Stimulated activated CD8-positive, alpha-beta memory T cell treated with anti-CD3 and anti-CD28 coated beads, Interleukin-15, amount 100 ng/mL, for 1 hour (primary cell): ENCODE data around the gene RESP18.
"Not testable (repeated sequence)": the region's sequence is repeated elsewhere in the genome, so short reads cannot be mapped to it uniquely, and the experiment has no call there.

Source experiments
- DNase-seq: peaks from one replicate; pipeline ENCODE4 v3.0.0-alpha.2; 2020; ENCODE audit warnings: low read depth

RESP18 gene

GRCh38 chr2:219291910-219292490 lies 40.5 kb downstream of the RESP18 start:
- no peak for DNase-seq

DNA sequence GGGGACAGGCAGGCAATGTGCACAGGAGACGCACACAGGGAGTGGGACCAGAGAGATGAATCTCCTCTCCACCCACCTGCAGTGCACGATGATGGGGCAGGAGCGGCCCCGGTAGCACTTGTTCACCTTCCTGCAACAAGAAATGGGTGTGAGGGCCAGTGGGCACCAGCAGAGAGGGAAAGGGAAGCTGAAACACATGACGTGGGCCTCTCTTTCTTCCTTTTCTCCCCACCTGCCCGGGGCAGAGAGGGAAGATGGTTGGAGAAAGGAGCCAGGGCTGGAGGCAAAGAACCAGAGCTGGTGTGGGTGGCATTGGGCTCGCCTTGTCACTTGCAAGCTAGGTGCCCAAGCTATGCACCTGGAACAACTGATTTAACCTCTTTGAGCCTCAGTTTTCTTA lies 41.1 kb downstream of the RESP18 start:
- no peak for DNase-seq

GRCh38 chr2:219290381-219291171 lies 42.0 kb downstream of the RESP18 start:
- DNase-seq, result no peak

GRCh38 chr2:219289537-219290361 lies 42.8 kb downstream of the RESP18 start:
- DNase-seq, result no peak

- DNase-seq, result no peak
Measured at GRCh38 chr2:219289195-219289536, 43.4 kb downstream of the RESP18 start.

- no peak for DNase-seq
Measured at GRCh38 chr2:219287580-219288265, 44.8 kb downstream of the RESP18 start.

- not testable (repeated sequence) for DNase-seq
Measured at GRCh38 chr2:219287116-219287440, 45.5 kb downstream of the RESP18 start.

- no peak for DNase-seq
Measured at GRCh38 chr2:219286436-219287115, 46.0 kb downstream of the RESP18 start.

- no peak for DNase-seq
Measured at GRCh38 chr2:219285894-219286425, 46.6 kb downstream of the RESP18 start.

- DNase-seq, result no peak
Measured at GRCh38 chr2:219285373-219285735, 47.2 kb downstream of the RESP18 start.

GRCh38 chr2:219284501-219285372 lies 47.8 kb downstream of the RESP18 start:
- DNase-seq, result no peak

- no peak for DNase-seq
Measured at GRCh38 chr2:219282943-219283581, 49.5 kb downstream of the RESP18 start.

GRCh38 chr2:219282375-219282774 lies 50.2 kb downstream of the RESP18 start:
- no peak for DNase-seq

GRCh38 chr2:219281588-219281987 lies 51.0 kb downstream of the RESP18 start:
- no peak for DNase-seq

- DNase-seq, result no peak
Measured at GRCh38 chr2:219280651-219281050, 51.9 kb downstream of the RESP18 start.

DNA sequence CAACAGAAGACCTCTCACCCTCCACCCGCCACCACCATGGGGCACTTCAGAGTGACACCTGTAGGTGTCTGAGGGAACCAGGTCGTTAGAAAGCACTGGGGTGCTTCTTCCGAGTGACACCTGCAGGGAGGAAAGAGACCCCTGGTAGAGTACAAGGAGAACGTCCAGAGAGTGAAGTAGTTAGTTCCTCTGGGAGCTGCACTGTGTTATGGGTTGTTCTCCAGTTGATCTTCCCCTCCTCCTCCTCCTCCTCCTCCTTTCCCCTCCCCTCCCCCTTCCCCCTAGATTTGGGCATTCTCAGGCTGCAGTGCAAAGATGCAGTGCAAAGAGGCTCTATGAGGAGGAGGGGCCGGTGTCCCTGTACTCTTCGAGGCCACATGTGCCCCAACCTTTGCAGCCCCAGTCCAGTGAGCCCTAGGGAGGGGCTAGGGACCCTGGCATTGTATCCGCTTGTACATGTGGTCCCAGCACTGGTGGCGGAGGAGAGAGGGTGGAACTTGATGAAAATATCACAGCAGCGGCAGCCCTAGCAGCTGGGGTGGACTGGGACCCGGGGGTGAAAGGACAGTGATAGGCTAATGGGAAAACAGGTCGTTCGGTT lies 52.5 kb downstream of the RESP18 start:
- no peak for DNase-seq

- peak; percentile 97 for DNase-seq
Measured at GRCh38 chr2:219279151-219279915, 53.2 kb downstream of the RESP18 start, which contains the start of gene DNAJB2. Gene DNAJB2, plus strand, starts transcription at chr2:219279366. Its CDS starts 468 bp downstream, at chr2:219279834.

GRCh38 chr2:219278655-219279150 lies 53.8 kb downstream of the RESP18 start:
- DNase-seq, result no peak
